GM12878 (cell line): Measurements from ENCODE around the gene PROC. TPM values are rescaled to one million over a fixed set of nuclear protein-coding genes. Genes with fewer than 3 reads are reported as not detected.

ENCODE experiments used
- ATAC-seq: fragments of 200-7000 bp; cut with Tn5 transposase; 3 replicates; pipeline ENCODE4 v1.9.1; 2020; ENCODE audit warnings: mild to moderate bottlenecking, moderate library complexity
- BruUV-seq: library from RNA; stranded (reverse); fragments of 400-500 nt; replicated peaks from 2 replicates; lab custom pipeline; 2021; lab: Mats Ljungman, UMichigan
- CTCF ChIA-PET: fragments of 300-600 bp; sonication (Branson Sonifier 250); formaldehyde crosslinking; extraction: SDS; loops from one replicate; lab custom pipeline; 2021; ENCODE audit warnings: inconsistent platforms; lab: Yijun Ruan, JAX
- POLR2A ChIA-PET: fragments of 350-600 bp; formaldehyde crosslinking; extraction: SDS; loops from one replicate; lab custom pipeline; 2021; ENCODE audit warnings: inconsistent platforms; lab: Charles Lee
- RAD21 ChIA-PET: fragments of 300-600 bp; sonication (Branson Sonifier 250); formaldehyde crosslinking; loops from one replicate; lab custom pipeline; 2023; ENCODE audit warnings: antibody characterized with exemption; ENCODE audit not compliant: unreplicated experiment; lab: Charles Lee
- SMC1A ChIA-PET: fragments of 300-600 bp; sonication (Branson Sonifier 250); formaldehyde crosslinking; loops from one replicate; lab custom pipeline; 2023; ENCODE audit not compliant: unreplicated experiment, uncharacterized antibody; lab: Charles Lee
- DNase-seq: peaks from one replicate; pipeline ENCODE4 v3.0.0-alpha.2; 2011; ENCODE audit warnings: low read depth, low spot score
- FAIRE-seq: peaks from 3 replicates; lab custom pipeline; 2011; peaks lifted over from hg19 to GRCh38; lab: Jason Lieb, UNC
- H2AFZ ChIP-seq: 2 replicates; pipeline ENCODE4 v1.6.0; 2011; ENCODE audit warnings: low read depth, low read length, control low read depth; ENCODE audit not compliant: control insufficient read depth
- H3K27ac ChIP-seq: 2 replicates; pipeline ENCODE4 v1.5.1; 2011; ENCODE audit warnings: control low read depth; ENCODE audit not compliant: control insufficient read depth, insufficient read depth
- H3K27me3 ChIP-seq, 2 experiments: replicated peaks in 1 of 2; 2 replicates each; pipeline versions ENCODE4 v1.6.0 to v1.6.1; 2011; ENCODE audit warnings: low read length in 1 of 2; ENCODE audit not compliant: control insufficient read depth in 2 of 2, insufficient read depth in 2 of 2
- H3K36me3 ChIP-seq, 2 experiments: 2 replicates each; pipeline ENCODE4 v1.5.1; 2011; ENCODE audit warnings: low read length in 1 of 2; ENCODE audit not compliant: control insufficient read depth in 2 of 2, insufficient read depth in 2 of 2
- H3K4me1 ChIP-seq: 2 replicates; pipeline ENCODE4 v1.6.1; 2011; ENCODE audit warnings: mild to moderate bottlenecking, low read length, moderate library complexity, mixed read lengths; ENCODE audit not compliant: control insufficient read depth, insufficient read depth
- H3K4me2 ChIP-seq: 2 replicates; pipeline ENCODE4 v1.6.0; 2011; ENCODE audit warnings: control low read depth; ENCODE audit not compliant: control insufficient read depth, insufficient read depth
- H3K4me3 ChIP-seq: fragments of 200-600 bp; sonication (generic); 2 replicates; pipeline ENCODE4 v1.5.1; 2016
- H3K79me2 ChIP-seq: 2 replicates; pipeline ENCODE4 v1.6.0; 2011; ENCODE audit warnings: low read length; ENCODE audit not compliant: control insufficient read depth, insufficient read depth
- H3K9ac ChIP-seq: 2 replicates; pipeline ENCODE4 v1.8.0; 2011; ENCODE audit warnings: low read length, control low read depth, mixed read lengths; ENCODE audit not compliant: control insufficient read depth, insufficient read depth
- H3K9me3 ChIP-seq: replicated peaks from 3 replicates; pipeline ENCODE4 v1.5.1; 2011; ENCODE audit warnings: mild to moderate bottlenecking, low read length; ENCODE audit not compliant: control insufficient read depth, insufficient read depth
- H4K20me1 ChIP-seq: 2 replicates; pipeline ENCODE4 v1.6.0; 2011; ENCODE audit not compliant: control insufficient read depth, insufficient read depth
- BMI1 ChIP-seq: fragments of 450-650 bp; IDR thresholded peaks from 2 replicates; pipeline ENCODE4 v1.6.1; 2016; ENCODE audit warnings: mild to moderate bottlenecking, moderate library complexity, borderline replicate concordance
- MTA3 ChIP-seq: IDR thresholded peaks from 2 replicates; pipeline ENCODE4 v1.6.1; 2012; ENCODE audit warnings: low read length, inconsistent platforms, borderline replicate concordance
- NFYB ChIP-seq: IDR thresholded peaks from 2 replicates; pipeline ENCODE4 v1.6.1; 2011; ENCODE audit warnings: low read depth, mild to moderate bottlenecking, low read length, improper control_type of control experiment, moderate library complexity; ENCODE audit not compliant: insufficient read depth
- PAX5 ChIP-seq: IDR thresholded peaks from 2 replicates; pipeline ENCODE4 v1.6.1; 2011; ENCODE audit warnings: low read depth, low read length, borderline replicate concordance
- PAX8 ChIP-seq: fragments of 450-650 bp; IDR thresholded peaks from 2 replicates; pipeline ENCODE4 v1.6.1; 2017; ENCODE audit warnings: mild to moderate bottlenecking, moderate library complexity
- RFX5 ChIP-seq: IDR thresholded peaks from 2 replicates; pipeline ENCODE4 v1.6.1; 2011; ENCODE audit warnings: low read depth, low read length, improper control_type of control experiment
- SMARCA5 ChIP-seq: fragments of 450-650 bp; IDR thresholded peaks from 2 replicates; pipeline ENCODE4 v1.6.1; 2017; ENCODE audit warnings: mild to moderate bottlenecking
- USF2 ChIP-seq: IDR thresholded peaks from 2 replicates; pipeline ENCODE4 v1.6.1; 2011; ENCODE audit warnings: low read depth, low read length, improper control_type of control experiment, borderline replicate concordance
- WRNIP1 ChIP-seq: IDR thresholded peaks from 2 replicates; pipeline ENCODE4 v1.6.1; 2011; ENCODE audit warnings: low read depth, low read length, improper control_type of control experiment, borderline replicate concordance
- YY1 ChIP-seq: IDR thresholded peaks from 2 replicates; pipeline ENCODE4 v1.6.1; 2011; ENCODE audit warnings: low read depth, mild to moderate bottlenecking, low read length
- WGBS: methylation state at CpG from one replicate; pipeline ENCODE4 v1.1.6; 2016; ENCODE audit warnings: low lambda C conversion rate; ENCODE audit not compliant: insufficient replicate concordance, insufficient coverage; ENCODE audit errors: missing lambda C conversion rate; 5-methylcytosine and 5-hydroxymethylcytosine counted together
- in situ Hi-C: fragments of 300-500 bp; cut with MboI; formaldehyde crosslinking; loops from 9 replicates; pipeline ENCODE4 v1.14.3; 2018; ENCODE audit warnings: mixed read lengths
- intact Hi-C: fragments of 100-400 bp; cut with micrococcal nuclease; formaldehyde crosslinking; loops from one replicate; pipeline ENCODE4 v1.14.2; 2022; ENCODE audit not compliant: unreplicated experiment
- polyA plus RNA-seq, 11 experiments: library from polyadenylated mRNA; depleted of rRNA in 4 of 11; unstranded in 6 of 11; stranded (reverse) in 5 of 11; fragments of >200 nt; fragmentation: Nextera tagmentation in 4 of 11; fragmentation: Illumina TruSeq in 1 of 11; extraction: Ambion mirVana in 4 of 11; extraction: Trizol in 1 of 11; gene quantifications; 1 replicate in 1 of 11; 2 replicates in 10 of 11; pipeline versions ENCODE4 v1.2.1 to v1.2.3, GENCODE V29; 2011 to 2016; ENCODE audit warnings: inconsistent platforms in 2 of 11, missing spikeins in 2 of 11, low read depth in 1 of 11
- total RNA-seq, 4 experiments: library from RNA; depleted of rRNA in 3 of 4; stranded (reverse); fragments of >200 nt in 3 of 4; fragmentation: Illumina TruSeq in 1 of 4; extraction: Trizol in 1 of 4; gene quantifications; 2 replicates each; pipeline versions ENCODE4 v1.2.1 to v1.2.3, GENCODE V29; 2013 to 2021
- TF ChIP-seq, protein P1 (sequence below): fragments of 450-650 bp; IDR thresholded peaks from 2 replicates; pipeline ENCODE4 v1.6.1; 2017; ENCODE audit warnings: mild to moderate bottlenecking, low read depth, inconsistent platforms; ENCODE audit not compliant: poor library complexity, severe bottlenecking
- TF ChIP-seq, protein P2 (sequence below): fragments of 450-650 bp; IDR thresholded peaks from 2 replicates; pipeline ENCODE4 v1.6.1; 2018; ENCODE audit warnings: mild to moderate bottlenecking, low read depth, moderate library complexity; ENCODE audit not compliant: partially characterized antibody

PROC gene
- total and polyA plus RNA-seq, 10 of the 15 experiments (the other 5 are each of a cell fraction or from before 2014, with no cell fraction given), result not detected

GRCh38 chr2:127417406-127417805 lies 821 bp upstream of the PROC start:
- no peak for ATAC-seq
- no peak for FAIRE-seq
- POLR2A ChIA-PET, result interaction anchor here (0.6 kb wide), 1 partner anchor 50 kb away, joined by 4 read pairs; no protein-coding TSS in a partner anchor
- BruUV-seq, result no TSS peak
- RAD21 ChIA-PET, result interaction anchor here (1.5 kb wide), 1 partner anchor 76 kb away, joined by 5 read pairs; no protein-coding TSS in a partner anchor
- CTCF ChIA-PET, result interaction anchor here (1.1 kb wide), 1 partner anchor 53 kb away, joined by 3 read pairs; no protein-coding TSS in a partner anchor
- SMC1A ChIA-PET, result interaction anchor here (2.1 kb wide), 1 partner anchor 32 kb away, joined by 5 read pairs; no protein-coding TSS in a partner anchor
- peaks cover 2 to 5% of the 10 kb centered on the region in 2 experiments for H3K27me3 ChIP-seq
- H3K4me2 ChIP-seq, result no peak overlapping the region
- H3K27ac ChIP-seq, result no peak overlapping the region
- no peaks in the 10 kb centered on the region for H3K9me3 ChIP-seq
- no peak for TF ChIP-seq PAX5
- no peak for TF ChIP-seq NFYB
- no peak for TF ChIP-seq BMI1
- TF ChIP-seq SMARCA5, result no peak
- no peak for TF ChIP-seq WRNIP1
- TF ChIP-seq, protein P1, sequence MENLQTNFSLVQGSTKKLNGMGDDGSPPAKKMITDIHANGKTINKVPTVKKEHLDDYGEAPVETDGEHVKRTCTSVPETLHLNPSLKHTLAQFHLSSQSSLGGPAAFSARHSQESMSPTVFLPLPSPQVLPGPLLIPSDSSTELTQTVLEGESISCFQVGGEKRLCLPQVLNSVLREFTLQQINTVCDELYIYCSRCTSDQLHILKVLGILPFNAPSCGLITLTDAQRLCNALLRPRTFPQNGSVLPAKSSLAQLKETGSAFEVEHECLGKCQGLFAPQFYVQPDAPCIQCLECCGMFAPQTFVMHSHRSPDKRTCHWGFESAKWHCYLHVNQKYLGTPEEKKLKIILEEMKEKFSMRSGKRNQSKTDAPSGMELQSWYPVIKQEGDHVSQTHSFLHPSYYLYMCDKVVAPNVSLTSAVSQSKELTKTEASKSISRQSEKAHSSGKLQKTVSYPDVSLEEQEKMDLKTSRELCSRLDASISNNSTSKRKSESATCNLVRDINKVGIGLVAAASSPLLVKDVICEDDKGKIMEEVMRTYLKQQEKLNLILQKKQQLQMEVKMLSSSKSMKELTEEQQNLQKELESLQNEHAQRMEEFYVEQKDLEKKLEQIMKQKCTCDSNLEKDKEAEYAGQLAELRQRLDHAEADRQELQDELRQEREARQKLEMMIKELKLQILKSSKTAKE, result no peak
- TF ChIP-seq PAX8, result no peak
- TF ChIP-seq USF2, result no peak
- TF ChIP-seq, protein P2, sequence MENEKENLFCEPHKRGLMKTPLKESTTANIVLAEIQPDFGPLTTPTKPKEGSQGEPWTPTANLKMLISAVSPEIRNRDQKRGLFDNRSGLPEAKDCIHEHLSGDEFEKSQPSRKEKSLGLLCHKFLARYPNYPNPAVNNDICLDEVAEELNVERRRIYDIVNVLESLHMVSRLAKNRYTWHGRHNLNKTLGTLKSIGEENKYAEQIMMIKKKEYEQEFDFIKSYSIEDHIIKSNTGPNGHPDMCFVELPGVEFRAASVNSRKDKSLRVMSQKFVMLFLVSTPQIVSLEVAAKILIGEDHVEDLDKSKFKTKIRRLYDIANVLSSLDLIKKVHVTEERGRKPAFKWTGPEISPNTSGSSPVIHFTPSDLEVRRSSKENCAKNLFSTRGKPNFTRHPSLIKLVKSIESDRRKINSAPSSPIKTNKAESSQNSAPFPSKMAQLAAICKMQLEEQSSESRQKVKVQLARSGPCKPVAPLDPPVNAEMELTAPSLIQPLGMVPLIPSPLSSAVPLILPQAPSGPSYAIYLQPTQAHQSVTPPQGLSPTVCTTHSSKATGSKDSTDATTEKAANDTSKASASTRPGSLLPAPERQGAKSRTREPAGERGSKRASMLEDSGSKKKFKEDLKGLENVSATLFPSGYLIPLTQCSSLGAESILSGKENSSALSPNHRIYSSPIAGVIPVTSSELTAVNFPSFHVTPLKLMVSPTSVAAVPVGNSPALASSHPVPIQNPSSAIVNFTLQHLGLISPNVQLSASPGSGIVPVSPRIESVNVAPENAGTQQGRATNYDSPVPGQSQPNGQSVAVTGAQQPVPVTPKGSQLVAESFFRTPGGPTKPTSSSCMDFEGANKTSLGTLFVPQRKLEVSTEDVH, result no peak
- no peak for TF ChIP-seq MTA3
- no peak for TF ChIP-seq RFX5
- no peak for TF ChIP-seq YY1
- no peak overlapping the region for H3K4me3 ChIP-seq
- 74% methylated on average over 8 of the region's 8 CpGs for WGBS
- no peaks in the 10 kb centered on the region for H3K79me2 ChIP-seq
- in situ Hi-C loops, result no loop called here
- H3K9ac ChIP-seq, result no peak overlapping the region
- intact Hi-C loops, result no loop called here
- no peak overlapping the region for H2AFZ ChIP-seq
- DNase-seq, result no peak
- no peaks in the 10 kb centered on the region for H4K20me1 ChIP-seq
- H3K36me3 ChIP-seq, result no peaks in the 10 kb centered on the region
- H3K4me1 ChIP-seq, result peaks cover 9% of the 10 kb centered on the region
